Germinal center (tissue), 1 donor: ENCODE data around the gene GPX3.

ENCODE experiments used
- DNase-seq: peaks from one replicate; pipeline ENCODE4 v3.0.0; 2012; ENCODE audit warnings: mixed read lengths, low spot score

Gene GPX3

GRCh38 chr5:151020304-151021110 is at the start of gene GPX3:
TSS of gene GPX3 (plus strand) at chr5:151020591. CDS start at chr5:151020655, 64 bp downstream.
- peak; percentile 74 for DNase-seq

GRCh38 chr5:150978590-150978989 is 41.8 kb upstream of the GPX3 start:
- DNase-seq: no peak

- DNase-seq: no peak
Measured at GRCh38 chr5:150987746-150988145, 32.6 kb upstream of the GPX3 start.

- DNase-seq: no peak
Measured at GRCh38 chr5:150989695-150990094, 30.7 kb upstream of the GPX3 start.

- DNase-seq: no peak
Measured at GRCh38 chr5:150992705-150993104, 27.7 kb upstream of the GPX3 start.

- no peak for DNase-seq
Measured at GRCh38 chr5:150993422-150993821, 27.0 kb upstream of the GPX3 start.

- DNase-seq: no peak
Measured at GRCh38 chr5:150993826-150994412, 26.5 kb upstream of the GPX3 start.

- DNase-seq: no peak
Measured at GRCh38 chr5:150999704-151000442, 20.5 kb upstream of the GPX3 start.

- no peak for DNase-seq
Measured at GRCh38 chr5:151001436-151001835, 19.0 kb upstream of the GPX3 start.

GRCh38 chr5:151002250-151002649 is 18.1 kb upstream of the GPX3 start:
- DNase-seq: no peak

GRCh38 chr5:151002681-151003502 is 17.5 kb upstream of the GPX3 start:
- no peak for DNase-seq

GRCh38 chr5:151003503-151003860 is 16.9 kb upstream of the GPX3 start:
- DNase-seq: no peak

- DNase-seq: no peak
Measured at GRCh38 chr5:151004499-151004898, 15.9 kb upstream of the GPX3 start.

- no peak for DNase-seq
Measured at GRCh38 chr5:151005187-151005949, 15.0 kb upstream of the GPX3 start.

- no peak for DNase-seq
Measured at GRCh38 chr5:151005950-151006576, 14.3 kb upstream of the GPX3 start.

- DNase-seq: no peak
Measured at GRCh38 chr5:151006704-151007334, 13.6 kb upstream of the GPX3 start.

- no peak for DNase-seq
Measured at GRCh38 chr5:151007430-151008209, 12.8 kb upstream of the GPX3 start.

- no peak for DNase-seq
Measured at GRCh38 chr5:151008210-151008491, 12.2 kb upstream of the GPX3 start.

- DNase-seq: no peak
Measured at GRCh38 chr5:151008906-151009305, 11.5 kb upstream of the GPX3 start.

- DNase-seq: no peak
Measured at GRCh38 chr5:151012862-151013261, 7.5 kb upstream of the GPX3 start.
